A673 (cell line): ENCODE data around the gene UBALD2.

Source experiments
- EZH2 ChIP-seq: fragments of 200-600 bp; sonication (generic); IDR thresholded peaks from 2 replicates; pipeline ENCODE4 v1.6.1; 2017; ENCODE audit warnings: borderline replicate concordance, low read depth, mild to moderate bottlenecking, mixed read lengths, antibody characterized with exemption, low read length; ENCODE audit not compliant: poor library complexity, severe bottlenecking
- TF ChIP-seq, protein P1 (sequence below): fragments of 300-800, 200-600 bp; sonication (generic); conservative IDR thresholded peaks from 2 replicates; pipeline ENCODE4 v1.5.1; 2017; ENCODE audit warnings: low read depth, mild to moderate bottlenecking, antibody characterized with exemption, low read length, moderate library complexity, mixed read lengths

DNA sequence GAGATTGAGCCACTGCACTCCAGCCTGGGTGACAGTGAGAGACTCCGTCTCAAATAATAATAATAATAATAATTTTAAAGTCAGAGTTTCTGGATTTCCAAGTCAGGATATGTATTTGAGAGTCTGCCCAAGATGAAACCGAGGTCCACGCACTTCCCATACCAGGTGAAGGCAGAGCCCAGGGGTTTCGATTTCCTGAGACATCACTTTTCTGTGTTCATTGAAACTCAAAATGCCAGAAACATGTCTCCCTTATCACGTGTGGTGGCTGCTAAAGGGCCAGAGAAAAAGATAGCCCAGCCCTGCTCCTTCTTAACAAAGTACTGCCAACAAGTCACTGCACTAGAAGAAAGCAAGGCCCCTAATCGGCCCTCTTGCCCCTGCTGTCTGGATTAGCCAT is 15.0 kb upstream of the UBALD2 start:
- TF ChIP-seq, protein P1, sequence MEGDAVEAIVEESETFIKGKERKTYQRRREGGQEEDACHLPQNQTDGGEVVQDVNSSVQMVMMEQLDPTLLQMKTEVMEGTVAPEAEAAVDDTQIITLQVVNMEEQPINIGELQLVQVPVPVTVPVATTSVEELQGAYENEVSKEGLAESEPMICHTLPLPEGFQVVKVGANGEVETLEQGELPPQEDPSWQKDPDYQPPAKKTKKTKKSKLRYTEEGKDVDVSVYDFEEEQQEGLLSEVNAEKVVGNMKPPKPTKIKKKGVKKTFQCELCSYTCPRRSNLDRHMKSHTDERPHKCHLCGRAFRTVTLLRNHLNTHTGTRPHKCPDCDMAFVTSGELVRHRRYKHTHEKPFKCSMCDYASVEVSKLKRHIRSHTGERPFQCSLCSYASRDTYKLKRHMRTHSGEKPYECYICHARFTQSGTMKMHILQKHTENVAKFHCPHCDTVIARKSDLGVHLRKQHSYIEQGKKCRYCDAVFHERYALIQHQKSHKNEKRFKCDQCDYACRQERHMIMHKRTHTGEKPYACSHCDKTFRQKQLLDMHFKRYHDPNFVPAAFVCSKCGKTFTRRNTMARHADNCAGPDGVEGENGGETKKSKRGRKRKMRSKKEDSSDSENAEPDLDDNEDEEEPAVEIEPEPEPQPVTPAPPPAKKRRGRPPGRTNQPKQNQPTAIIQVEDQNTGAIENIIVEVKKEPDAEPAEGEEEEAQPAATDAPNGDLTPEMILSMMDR, result no peak
- TF ChIP-seq EZH2, result no peak
